ENCODE measurements around the gene REXO5.

- no peak for TF ChIP-seq CTCF (IDR thresholded peaks at IDR 0.05)
- TF ChIP-seq EP300 (IDR thresholded peaks at IDR 0.05), result no peak
- no peak for TF ChIP-seq POLR2AphosphoS5 (IDR thresholded peaks at IDR 0.05)
These were observed 43.8 kb upstream of the REXO5 start for GRCh38 chr16:20762404-20763123.

All from stomach (tissue), 4 donors.